Endothelial cell (in vitro differentiated cells): ENCODE results near the gene VAC14. TPM values are rescaled to one million over a fixed set of nuclear protein-coding genes. Genes with fewer than 3 reads are reported as not detected.

Experiments used
- DNase-seq: peaks from one replicate; pipeline ENCODE4 v3.0.0; 2021; ENCODE audit warnings: low spot score
- H3K27ac Mint-ChIP-seq: one replicate; pipeline ENCODE4 v1.8.0; 2021; ENCODE audit warnings: mixed read lengths, inconsistent platforms; ENCODE audit not compliant: unreplicated experiment
- H3K27me3 Mint-ChIP-seq: one replicate; pipeline ENCODE4 v1.8.0; 2021; ENCODE audit warnings: mild to moderate bottlenecking, moderate library complexity, mixed read lengths, inconsistent platforms; ENCODE audit not compliant: unreplicated experiment
- H3K36me3 Mint-ChIP-seq: one replicate; pipeline ENCODE4 v1.8.0; 2021; ENCODE audit warnings: mild to moderate bottlenecking, low read depth, mixed read lengths, inconsistent platforms; ENCODE audit not compliant: unreplicated experiment
- H3K4me1 Mint-ChIP-seq: one replicate; pipeline ENCODE4 v1.8.0; 2021; ENCODE audit warnings: mild to moderate bottlenecking, mixed read lengths, inconsistent platforms; ENCODE audit not compliant: unreplicated experiment
- H3K4me3 Mint-ChIP-seq: one replicate; pipeline ENCODE4 v1.8.0; 2021; ENCODE audit warnings: mild to moderate bottlenecking, mixed read lengths, inconsistent platforms; ENCODE audit not compliant: unreplicated experiment
- H3K9me3 Mint-ChIP-seq: one replicate; pipeline ENCODE4 v1.8.0; 2021; ENCODE audit warnings: mixed read lengths, inconsistent platforms; ENCODE audit not compliant: unreplicated experiment
- CTCF ChIP-seq: fragments of 200-600 bp; sonication (generic); IDR thresholded peaks from one replicate; pipeline ENCODE4 v1.5.0; 2021; ENCODE audit warnings: antibody characterized with exemption; ENCODE audit not compliant: unreplicated experiment
- total RNA-seq: library from RNA; stranded (reverse); fragmentation: NEBNext Ultra II Directional; extraction: Animal tissue kit (Norgen Biotek cat#: 25700); gene quantifications from one replicate; pipeline ENCODE4 v1.2.1, GENCODE V29; 2021; ENCODE audit not compliant: unreplicated experiment

Gene VAC14
- total RNA-seq, 1 donor from 2014 or later, result 35.6 TPM

DNA sequence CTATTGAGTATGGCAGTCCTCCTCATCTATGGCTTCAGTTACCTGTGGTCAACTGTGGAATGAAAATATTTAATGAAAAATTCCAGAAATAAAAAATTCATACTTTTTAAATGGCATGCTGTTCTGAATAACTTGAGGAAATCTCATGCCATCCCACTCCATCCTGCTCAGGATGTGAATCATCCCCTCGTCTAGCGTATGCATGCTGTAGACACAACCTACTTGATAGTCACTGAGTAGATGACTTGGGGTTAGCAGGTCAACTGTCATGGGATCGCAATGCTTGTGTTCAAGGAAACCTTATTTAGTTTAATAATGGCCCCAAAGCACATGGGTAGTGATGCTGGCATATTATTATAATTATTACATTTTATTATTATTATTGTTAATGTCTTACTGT lies 4.8 kb upstream of the VAC14 start:
- Mint-ChIP-seq H3K9me3 (no peaks in the 10 kb centered on the region), H3K4me1 (no peaks in the 10 kb centered on the region), H3K27ac (no peak overlapping the region), H3K27me3 (no peaks in the 10 kb centered on the region), H3K4me3 (no peak overlapping the region), H3K36me3 (no peaks in the 10 kb centered on the region)
- no peak for TF ChIP-seq CTCF
- DNase-seq, result no peak

- no peak for TF ChIP-seq CTCF
- DNase-seq, result no peak
- Mint-ChIP-seq H3K4me1 (peaks cover 2% of the 10 kb centered on the region), H3K4me3 (no peak overlapping the region), H3K27me3 (no peaks in the 10 kb centered on the region), H3K27ac (no peak overlapping the region), H3K9me3 (no peaks in the 10 kb centered on the region), H3K36me3 (no peaks in the 10 kb centered on the region)
Observed at GRCh38 chr16:70805380-70805779, 4.4 kb upstream of the VAC14 start.

DNA sequence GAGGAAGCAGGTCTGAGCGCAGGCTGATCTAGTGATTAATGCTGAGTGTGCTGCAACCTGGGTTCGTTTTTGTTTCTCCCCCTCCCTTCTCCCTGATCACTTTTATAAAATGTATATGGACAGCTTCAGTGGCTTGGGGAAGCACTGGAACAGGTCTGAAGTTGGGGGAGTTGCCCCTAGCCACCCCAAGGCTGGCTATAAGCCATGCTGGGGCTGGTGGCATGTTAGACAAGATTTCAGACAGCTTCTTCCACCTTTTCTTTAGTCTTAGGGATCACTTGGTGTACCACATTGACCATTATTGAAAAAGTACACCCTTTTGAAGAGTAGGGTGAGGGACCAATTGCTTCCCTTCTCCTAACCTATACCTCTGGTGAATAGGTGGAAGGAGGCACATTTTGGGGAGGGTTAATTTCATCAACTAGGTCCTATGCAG lies 3.8 kb upstream of the VAC14 start:
- Mint-ChIP-seq H3K27me3 (no peaks in the 10 kb centered on the region), H3K36me3 (no peaks in the 10 kb centered on the region), H3K4me1 (peaks cover 7% of the 10 kb centered on the region), H3K9me3 (no peaks in the 10 kb centered on the region), H3K4me3 (no peak overlapping the region), H3K27ac (no peak overlapping the region)
- no peak for DNase-seq
- TF ChIP-seq CTCF, result no peak

DNA sequence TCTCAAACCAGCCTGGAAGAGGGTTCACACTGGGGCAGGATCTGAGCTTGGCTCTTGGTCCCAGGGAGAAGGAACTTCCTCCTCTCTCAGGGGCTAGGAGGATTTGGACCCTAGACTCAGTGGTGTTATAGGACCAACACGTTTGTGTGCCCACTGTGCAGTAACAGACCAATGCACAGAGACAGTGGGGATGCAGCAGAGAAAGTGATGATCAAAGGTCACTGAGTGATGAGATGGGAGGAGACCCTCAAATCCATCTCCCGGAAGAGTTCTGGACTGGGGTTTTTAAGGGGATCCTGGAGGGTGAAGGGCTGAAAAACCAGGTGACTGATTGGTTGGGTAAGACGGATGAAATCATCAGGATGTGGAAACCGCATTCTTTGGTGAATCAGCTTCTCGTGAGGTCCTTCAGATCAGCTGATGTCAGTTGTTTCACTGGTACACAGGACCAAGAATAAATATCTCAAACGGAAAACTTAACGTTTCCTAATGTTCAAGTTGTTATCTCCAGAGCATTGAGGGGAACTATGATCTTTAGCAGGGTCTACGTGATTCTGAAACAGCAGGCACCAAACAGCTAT lies 3.3 kb upstream of the VAC14 start:
- TF ChIP-seq CTCF, result no peak
- Mint-ChIP-seq H3K9me3 (no peaks in the 10 kb centered on the region), H3K4me3 (no peak overlapping the region), H3K36me3 (no peaks in the 10 kb centered on the region), H3K4me1 (peaks cover 7% of the 10 kb centered on the region), H3K27ac (no peak overlapping the region), H3K27me3 (no peaks in the 10 kb centered on the region)
- DNase-seq, result no peak

DNA sequence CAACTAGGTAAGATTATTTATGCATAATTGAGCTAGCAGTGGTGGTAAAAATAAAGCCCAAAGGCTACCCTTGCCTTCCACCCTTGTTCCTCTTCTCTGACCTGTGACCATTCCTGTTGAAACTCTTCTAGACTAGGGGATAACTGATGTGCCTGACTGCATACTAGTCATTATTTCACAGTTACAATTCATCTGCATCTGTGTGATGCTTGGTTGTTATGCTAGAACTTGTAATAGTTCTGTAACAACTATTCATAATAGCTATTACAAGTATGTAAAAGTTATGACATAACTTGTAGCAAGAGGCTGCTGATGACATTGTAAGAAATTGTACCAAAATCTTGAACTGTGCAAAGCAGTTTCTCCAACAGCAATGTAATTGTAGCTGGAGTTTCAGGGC lies 2.4 kb upstream of the VAC14 start:
- TF ChIP-seq CTCF, result no peak
- Mint-ChIP-seq H3K27me3 (no peaks in the 10 kb centered on the region), H3K27ac (no peak overlapping the region), H3K4me1 (peaks cover 7% of the 10 kb centered on the region), H3K9me3 (no peaks in the 10 kb centered on the region), H3K36me3 (no peaks in the 10 kb centered on the region), H3K4me3 (no peak overlapping the region)
- DNase-seq, result no peak
